HG03060 (cell line): ENCODE data around the gene CTNND2.
"Not testable (repeated sequence)": the region's sequence is repeated elsewhere in the genome, so short reads cannot be mapped to it uniquely, and the experiment has no call there.

Experiments used
- ATAC-seq: cut with Tn5 transposase; IDR thresholded peaks from one replicate; pipeline ENCODE4 v1.9.1; 2021; ENCODE audit warnings: low read depth, moderate number of reproducible peaks; ENCODE audit not compliant: unreplicated experiment

The CTNND2 gene

DNA sequence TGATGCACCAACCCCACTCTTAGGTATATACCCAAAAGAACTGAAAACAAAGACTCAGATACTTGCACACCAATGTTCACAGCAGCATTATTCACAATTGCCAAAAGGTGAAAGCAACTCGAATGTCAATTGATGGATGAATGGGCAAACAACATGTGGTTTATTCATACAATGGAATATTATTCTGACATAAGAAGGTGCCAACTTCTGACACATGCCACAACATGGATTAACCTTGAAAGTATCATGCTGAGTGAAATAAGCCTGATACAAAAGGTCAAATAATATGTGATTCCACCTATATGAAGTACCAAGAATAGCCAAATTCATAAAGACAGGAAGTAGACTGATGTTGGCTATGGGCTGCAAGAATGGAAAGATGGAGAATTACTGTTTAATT lies 35.0 kb downstream of the CTNND2 start:
- no peak for ATAC-seq

DNA sequence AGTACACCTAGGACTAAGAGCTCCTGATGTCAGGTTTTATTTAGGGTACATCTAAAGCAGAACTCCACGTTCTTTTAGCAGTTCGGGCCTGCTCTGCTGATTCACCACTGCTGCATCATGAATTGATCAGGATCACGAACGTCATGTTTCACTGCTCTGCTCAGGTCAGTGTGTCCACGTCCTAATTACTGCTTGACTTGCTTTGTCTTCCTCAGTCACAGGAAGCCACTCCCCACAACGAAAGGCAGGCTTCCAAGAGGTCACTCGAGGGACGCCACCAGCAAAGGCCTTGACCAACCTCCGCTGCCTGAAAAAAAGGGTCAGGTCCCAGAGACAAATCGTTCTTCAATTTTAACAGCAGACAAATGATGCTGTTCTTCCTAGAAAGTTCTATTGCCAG lies 40.3 kb downstream of the CTNND2 start:
- ATAC-seq: no peak

DNA sequence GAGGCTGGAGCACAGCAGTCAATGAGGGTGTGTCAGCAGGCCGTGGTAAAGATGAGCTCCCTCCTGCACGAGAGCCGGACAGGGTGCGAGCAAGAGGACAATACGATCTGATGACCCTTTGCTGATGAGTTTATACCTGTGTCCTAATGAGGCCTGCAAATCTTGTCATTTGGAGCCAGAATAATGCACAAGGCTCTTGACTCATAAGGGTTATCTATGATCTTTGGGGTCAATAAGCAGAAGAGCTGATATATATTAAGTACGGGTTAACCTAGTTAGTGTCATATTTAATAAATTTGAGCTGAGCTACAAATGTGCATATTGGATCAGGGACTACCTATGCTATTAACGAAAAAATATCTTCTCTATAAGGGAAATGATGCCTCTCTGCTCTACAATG lies 46.9 kb downstream of the CTNND2 start:
- no peak for ATAC-seq

DNA sequence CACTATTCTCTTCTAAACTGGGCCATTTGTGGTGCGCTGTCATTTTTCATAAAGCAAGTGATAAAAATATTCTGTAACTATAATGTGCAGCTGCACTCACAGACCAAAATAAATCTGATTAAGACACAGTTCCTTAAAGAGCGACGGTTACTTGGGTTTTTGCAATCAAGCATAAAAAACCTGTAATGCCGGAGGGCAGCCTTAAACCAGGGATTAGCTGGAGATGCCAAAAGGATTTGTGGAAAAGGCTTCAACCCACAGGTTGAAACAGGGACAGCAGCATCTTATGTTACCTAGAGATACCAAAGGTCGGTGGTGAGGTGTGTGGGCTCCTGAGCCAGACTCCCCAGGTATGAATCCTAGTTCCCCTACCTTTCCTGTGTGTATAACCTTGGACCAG lies 49.3 kb downstream of the CTNND2 start:
- no peak for ATAC-seq

DNA sequence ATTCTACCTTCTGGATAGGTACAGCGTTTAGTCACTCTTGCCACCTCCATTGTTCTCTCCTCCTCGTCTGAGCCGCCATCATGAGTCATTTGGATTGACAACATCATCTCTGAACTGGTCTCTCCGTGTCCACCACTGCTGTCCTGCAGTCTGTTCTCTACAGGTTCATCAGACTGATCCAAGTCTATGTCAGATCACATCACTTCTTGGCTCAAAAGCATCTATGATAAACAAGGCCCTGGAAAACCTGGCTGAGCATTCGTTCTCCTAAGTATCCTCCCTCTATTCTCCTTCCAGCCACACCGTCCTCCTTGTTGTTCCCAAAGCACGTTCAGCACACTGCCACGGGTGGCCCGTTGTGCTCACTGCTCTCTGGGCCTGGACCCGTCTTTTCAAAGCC lies 50.5 kb downstream of the CTNND2 start:
- no peak for ATAC-seq

DNA sequence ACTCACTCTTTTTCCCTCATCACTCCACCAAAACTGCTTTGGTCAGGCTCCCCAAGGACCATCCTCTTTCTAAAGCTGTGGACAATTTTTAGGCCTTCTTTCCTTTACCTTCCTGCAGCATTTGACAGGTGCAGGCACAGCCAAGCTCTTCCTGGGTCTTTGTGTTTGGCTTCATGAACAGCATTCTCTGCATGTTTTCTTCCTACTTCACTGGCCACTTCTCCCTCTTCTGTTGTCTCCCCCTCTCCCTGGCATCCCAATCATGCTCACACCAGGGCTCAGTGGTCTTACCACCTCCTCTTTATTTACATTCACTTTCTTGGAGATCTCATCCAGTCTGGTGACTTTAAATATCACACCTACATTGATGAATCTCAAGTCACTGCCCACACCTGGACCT lies 51.1 kb downstream of the CTNND2 start:
- no peak for ATAC-seq

DNA sequence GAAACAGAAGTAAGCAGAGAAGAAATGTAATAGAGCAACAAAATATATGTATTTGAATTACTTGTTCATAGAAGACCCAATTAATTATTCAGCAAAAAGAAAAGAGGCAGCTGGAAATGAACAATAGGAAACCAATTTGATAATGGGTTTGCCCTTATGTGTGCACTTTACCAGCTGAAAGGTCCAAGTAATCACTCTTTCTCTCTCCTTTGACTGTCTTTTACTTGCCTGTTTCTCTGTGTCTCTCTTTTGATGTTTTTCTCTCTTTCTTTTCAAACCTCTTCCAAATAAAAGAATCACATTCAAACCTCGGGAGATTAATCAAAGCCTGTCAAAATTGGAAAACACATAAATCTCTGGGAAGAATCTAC lies 51.5 kb downstream of the CTNND2 start:
- ATAC-seq: no peak

DNA sequence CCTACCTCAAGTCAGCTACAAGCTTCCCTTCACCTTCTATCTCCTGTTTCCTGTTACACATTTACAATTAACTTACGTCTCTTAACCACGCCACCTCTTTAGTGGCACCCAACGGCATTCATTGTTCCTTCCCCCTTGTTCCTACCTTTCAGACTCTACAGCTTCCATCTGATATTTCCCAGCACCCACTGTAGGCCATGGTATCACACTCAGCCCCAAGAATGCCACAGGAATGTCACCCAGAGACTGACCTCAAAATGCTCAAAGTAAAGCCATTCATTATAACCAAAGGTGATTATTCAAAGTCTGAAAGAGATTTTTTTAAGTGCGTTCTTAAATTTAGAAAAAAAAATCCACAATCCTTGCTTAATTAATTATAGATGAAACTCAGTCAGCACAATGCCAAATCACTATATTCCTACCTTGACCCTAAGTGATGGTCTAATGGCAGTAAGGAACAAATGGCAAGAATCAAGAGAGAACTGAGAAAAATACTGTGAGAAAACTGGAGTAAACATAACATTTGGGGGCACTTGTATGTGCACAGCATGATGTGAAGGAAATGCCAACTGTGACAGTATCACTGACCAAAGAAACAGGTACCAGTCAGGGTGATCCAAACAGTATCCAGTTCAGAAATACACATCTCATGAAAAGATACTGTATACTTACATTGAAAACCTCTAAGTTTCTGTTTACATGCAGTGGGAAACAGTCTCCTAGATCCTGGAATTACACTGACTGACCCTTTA lies 52.1 kb downstream of the CTNND2 start:
- ATAC-seq: no peak

DNA sequence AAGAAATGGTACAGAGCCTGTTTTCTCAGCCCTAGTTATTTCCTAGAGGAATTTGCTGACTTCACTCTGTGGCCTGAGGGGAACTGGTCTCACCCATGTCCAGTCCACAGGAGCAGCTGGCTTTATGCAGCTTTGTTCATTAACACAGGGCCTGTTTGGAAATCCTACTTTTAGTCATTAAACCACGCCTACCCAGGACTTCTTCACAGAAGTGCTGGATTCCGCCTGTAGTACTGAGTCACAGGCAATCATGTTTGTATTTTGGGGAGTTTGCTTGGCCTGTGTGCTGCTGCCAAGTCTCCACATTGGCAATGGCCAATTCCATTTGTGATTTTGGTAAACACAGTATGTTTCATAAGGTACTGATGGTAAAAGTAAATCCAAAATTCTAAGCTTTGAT lies 52.8 kb downstream of the CTNND2 start:
- ATAC-seq: no peak

DNA sequence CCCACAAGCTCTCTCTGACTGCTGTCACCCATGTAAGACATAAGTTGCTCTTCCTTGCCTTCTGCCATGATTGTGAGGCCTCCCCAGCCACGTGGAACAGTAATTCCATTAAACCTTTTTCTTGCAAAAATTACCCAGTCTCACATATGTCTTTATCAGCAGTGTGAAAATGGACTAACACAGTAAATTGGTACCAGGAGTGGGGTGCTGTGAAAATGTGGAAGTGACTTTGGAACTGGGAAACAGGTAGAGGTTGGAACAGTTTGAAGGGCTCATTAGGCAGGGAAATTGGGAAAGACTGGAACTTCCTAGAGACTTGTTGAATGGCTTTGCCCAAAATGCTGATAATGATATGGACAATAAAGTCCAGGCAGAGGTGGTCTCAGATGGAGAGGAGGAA lies 75.7 kb downstream of the CTNND2 start:
- ATAC-seq: not testable (repeated sequence)

DNA sequence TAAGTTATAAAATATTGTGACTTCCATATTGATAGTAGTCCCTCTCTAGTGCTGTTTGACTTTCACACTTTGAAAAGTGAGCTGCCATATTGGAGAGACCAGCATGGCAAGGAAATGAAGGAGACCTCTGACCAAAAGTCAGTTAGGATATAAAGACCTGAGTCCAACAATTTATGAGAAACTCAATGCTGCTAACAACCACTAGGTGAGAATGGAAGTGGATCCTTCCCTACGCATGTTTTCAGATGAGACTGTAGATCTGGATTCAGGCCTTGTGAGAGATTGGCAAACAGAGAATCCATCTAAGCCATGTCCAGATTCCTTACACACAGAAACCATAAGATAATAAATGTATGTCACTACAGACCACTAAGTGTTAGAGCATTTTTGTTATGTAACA lies 81.6 kb downstream of the CTNND2 start:
- ATAC-seq: no peak

DNA sequence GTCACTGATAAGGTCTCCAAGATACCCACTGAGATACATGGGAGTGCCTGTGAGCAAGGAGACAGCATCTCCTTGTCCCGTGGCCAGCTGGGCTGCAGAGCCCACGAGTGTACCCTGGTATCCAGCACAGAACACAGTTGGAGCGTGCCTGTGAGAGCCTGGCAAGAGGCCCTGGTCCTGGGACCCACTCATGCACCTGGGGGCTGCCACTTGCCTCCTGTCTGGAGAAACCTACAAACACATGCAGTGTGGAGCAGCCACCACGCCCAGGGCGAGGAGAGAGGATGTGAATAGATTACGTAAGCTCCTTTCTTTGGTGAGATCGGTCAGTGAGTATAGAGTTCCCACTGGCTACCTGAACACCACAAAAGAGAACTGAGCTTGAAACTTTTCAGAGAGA lies 88.3 kb downstream of the CTNND2 start:
- no peak for ATAC-seq

DNA sequence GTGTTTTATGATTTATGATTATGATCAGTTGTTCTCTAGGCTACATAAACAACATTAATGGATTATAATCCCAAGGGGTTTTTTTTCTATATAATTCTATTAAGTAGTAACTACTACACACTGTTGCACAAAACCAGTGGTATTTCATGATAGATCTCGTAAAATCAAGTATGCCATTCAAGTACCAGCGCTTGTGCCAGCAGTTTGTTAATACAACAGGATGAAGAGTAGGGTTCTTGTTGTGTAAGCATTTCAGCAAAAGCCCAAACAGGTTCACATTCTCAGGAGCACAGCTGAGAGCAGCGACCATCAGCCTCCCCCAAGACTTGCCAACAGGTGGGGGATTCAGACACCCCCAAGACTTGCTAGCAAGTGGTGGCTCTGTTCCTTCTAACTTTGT lies 88.8 kb downstream of the CTNND2 start:
- ATAC-seq: no peak

DNA sequence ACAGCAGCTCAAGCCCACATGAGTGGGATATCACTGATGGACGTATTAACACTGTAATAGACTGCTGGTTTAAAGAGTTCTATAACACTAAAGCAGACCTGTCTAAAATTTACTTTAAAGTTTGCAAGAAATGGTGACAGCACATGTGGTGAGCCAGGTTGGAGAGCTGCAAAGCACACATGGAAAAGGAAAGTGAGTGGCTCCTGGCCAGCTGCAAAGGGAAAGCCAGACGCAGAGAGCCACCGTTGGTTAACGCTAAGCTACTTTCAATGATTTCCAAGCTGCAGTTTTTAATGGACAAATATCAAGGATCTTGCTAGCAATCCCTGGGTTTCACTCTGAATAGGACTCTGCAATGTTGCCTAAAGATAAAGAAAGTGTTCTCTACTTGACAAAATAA lies 89.9 kb downstream of the CTNND2 start:
- ATAC-seq: no peak

DNA sequence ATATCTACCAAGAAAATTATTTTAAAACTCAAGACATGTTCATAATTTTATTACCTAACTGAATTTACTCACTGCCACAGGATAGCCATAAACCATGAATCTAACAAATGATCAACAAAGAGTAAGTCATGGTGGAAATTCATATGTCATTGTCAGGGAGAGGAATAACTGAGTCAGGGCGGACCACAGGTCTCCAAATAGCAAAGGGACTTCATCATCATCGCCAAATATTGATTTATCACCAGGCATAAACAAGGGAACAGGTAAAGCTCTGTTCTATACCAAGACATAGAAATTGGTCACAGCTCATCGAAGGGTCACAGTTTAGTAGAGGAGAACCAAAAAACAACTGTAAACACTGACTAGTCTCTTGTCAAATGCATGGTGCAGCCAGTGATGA lies 94.8 kb downstream of the CTNND2 start:
- no peak for ATAC-seq

DNA sequence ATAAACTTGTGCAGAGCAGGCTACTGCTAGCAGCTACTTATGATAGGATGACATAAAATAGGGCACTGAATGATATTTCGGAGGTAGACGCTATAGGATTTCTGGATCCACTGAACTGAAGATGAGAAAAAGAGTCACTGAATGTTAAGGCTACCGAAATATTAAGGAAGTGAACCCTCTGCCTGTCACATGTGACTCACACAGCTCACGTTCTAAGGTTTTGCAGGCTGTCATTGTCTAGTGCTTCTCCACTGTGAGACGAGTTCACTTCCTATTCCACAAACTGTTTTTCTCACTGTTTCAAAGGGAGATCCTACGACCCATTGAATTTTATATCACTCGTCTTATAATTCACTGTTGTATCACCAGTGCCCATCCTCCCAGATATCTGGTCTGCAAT lies 100.8 kb downstream of the CTNND2 start:
- no peak for ATAC-seq

DNA sequence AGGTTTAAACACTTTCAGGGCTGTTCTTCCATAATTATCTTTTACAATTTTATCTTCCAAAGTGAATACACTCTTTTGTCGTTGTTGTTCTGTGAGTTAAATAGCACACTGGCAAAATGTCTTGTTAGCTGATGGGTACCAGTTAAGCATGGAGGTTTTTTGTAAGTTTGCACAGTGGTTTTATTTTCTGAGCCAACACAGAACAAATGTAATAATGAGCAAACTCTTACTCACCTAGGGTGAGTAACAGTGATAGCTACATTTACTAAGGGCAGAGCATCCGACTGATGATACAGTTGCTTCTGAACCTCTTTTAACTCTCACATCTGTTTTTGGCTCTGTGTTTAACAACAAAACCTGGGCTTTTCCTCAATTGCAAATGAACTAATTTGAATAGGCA lies 103.2 kb downstream of the CTNND2 start:
- no peak for ATAC-seq

DNA sequence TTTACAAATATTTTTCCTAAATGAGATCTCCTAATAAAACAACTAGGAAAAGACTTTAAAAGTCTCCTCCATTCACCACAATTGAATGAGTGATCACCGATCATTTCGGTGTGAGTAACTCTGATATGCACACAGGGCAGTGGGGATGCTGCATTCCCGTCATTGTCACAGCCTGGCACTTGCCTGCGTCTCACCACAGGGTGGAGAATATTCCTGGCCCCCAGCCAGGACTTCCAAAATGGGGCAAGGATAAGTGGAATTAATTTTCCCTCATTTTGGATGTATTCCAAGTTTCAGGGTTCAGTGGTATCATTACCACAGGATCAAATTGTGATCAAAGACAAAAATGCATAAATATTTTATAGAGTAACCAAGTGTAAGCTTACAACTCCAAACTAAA lies 107.1 kb downstream of the CTNND2 start:
- ATAC-seq: no peak

DNA sequence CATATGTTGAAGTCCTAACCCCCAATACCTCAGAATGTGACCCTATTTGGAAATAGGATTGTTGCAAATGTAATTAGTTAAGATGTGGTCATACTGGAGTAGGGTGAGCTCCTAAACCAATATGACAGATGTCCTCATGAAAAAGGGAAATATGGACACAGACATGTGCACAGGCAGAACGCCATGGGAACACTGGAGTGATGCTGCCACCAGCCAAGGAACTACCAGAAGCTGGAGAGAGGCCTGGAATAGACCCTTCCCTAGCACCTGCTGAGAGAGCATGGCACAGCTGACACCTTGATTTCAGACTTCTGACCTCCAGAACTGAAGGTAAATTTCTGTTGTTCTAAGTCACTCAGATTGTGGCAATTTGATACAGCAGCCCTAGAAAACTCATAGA lies 110.8 kb downstream of the CTNND2 start:
- ATAC-seq: no peak

DNA sequence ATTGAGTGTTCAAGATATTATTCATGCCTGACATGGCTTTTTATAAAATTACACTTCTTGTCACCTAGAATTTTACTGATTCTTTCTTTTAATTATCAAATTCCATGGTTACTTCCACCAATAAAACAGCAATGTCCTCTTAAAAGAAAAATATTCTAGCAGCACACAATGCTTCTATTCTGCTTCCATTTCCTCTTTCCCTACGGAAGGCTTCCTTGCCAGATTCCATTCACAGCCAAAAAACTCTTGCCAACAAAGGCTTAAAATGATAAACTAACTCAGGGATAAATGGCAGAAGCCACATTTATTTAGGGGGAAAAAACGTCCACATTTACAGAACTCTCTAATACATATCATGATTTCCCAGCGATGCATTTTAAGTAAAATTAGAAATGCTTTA lies 111.6 kb downstream of the CTNND2 start:
- no peak for ATAC-seq

DNA sequence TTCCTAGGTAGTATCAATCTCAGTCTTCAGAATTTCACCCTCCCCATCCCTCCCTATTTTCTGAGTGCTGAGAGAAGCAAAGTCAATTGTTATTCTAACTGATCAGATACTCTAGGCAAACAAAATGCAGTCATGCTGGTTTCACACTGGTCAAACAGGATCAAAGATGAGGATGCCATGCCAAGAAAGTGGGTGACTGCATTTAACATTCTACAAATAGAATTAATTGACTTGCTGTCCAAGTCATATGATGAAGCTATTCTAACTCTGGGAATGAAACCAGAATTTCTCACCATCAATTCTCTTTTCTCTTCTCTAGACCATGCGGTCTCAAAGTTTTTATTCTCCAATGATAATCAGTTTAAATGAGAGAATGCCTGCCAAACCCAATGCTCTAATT lies 112.5 kb downstream of the CTNND2 start:
- no peak for ATAC-seq

DNA sequence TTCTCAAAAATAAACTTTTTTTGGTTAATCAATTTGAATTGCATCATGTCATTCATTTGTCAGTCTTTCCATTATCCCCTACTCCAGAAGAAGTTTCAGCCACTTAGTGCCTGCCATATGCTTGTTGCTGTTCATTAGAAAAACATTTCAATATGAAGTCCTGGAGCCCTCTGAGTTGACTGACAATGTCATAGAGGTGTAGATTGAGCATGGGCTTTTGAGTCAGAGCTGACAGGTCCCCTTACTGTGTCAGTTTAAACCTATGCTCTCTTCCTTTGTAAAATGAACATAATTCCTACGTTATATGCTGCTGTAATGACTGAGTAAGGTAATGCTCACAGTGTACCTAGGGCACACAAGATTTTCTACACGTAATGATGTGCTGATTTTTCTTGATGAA lies 114.0 kb downstream of the CTNND2 start:
- ATAC-seq: no peak

DNA sequence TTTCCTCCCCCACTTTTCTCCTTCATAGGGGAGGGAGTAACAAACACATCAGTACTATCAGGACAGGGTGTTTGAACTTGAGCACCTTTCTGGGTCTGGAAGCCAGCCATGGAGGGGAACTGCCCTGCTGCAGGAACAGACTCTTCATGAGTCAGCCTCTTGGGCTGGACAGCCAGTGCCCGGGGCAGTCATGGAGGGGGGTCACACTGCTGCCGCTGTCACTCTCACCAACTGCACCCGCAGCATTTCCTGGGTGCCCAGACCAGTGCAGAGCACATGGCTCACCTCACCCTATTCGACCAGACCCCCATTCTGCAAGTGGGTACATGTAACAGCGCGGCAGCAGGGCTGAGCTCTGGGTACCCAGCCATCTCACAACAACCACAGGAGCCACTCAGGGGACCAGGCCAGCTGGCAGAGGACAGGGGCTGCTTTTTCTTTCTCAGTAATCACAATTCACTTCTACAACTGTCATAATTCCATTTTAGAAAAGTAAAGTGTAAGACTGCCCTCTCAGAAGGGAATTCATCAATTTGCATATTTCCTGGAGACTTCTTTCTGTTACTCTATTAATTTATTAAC lies 118.4 kb downstream of the CTNND2 start:
- no peak for ATAC-seq
